GM23248 (cell line): ENCODE measurements around the gene TM4SF18.

Experiments used
- EZH2 ChIP-seq: fragments of 200-600 bp; sonication (generic); IDR thresholded peaks from 2 replicates; pipeline ENCODE4 v1.6.1; 2018; ENCODE audit warnings: antibody characterized with exemption, mild to moderate bottlenecking; ENCODE audit not compliant: insufficient read depth, poor library complexity, severe bottlenecking
- EZH2phosphoT487 ChIP-seq: fragments of 200-600 bp; sonication (generic); IDR thresholded peaks from 2 replicates; pipeline ENCODE4 v1.6.1; 2018; ENCODE audit warnings: antibody characterized with exemption, moderate library complexity, mild to moderate bottlenecking, low read depth; ENCODE audit not compliant: insufficient read depth

DNA sequence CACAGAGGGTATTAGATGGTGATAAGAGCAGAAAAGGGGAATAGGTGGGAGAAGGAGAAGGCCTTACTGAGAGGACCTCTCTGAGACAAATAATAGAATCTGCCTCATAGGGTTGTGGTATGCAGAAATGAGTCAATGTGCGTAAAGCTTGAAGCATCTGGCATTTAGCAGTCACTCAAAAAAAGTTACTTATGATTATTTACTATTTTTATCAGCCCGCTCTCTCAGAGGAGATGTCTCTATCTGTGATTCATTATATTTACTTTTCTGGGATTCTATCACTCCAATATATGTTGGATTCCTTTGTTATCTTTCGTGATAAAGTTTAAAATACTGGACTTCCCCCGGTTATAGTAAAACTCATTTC lies 48.6 kb upstream of the TM4SF18 start:
- TF ChIP-seq EZH2phosphoT487 (no peak), EZH2 (no peak)
